ENCODE data around the gene LPP. TPM values are rescaled to one million over a fixed set of nuclear protein-coding genes. Genes with fewer than 3 reads are reported as not detected.
"Not testable (repeated sequence)": the region's sequence is repeated elsewhere in the genome, so short reads cannot be mapped to it uniquely, and the experiment has no call there.

The LPP gene
- total RNA-seq, 1 donor from 2014 or later: 54.9 TPM

- intact Hi-C loops (cut with micrococcal nuclease): no loop called here
These were observed 262.1 kb downstream of the LPP start for GRCh38 chr3:188416041-188416440.

- intact Hi-C loops (cut with micrococcal nuclease): no loop called here
These were observed 263.3 kb downstream of the LPP start for GRCh38 chr3:188417271-188417696.

- intact Hi-C loops (cut with micrococcal nuclease): no loop called here
These were observed 263.8 kb downstream of the LPP start for GRCh38 chr3:188417766-188418165.

GRCh38 chr3:188421151-188421821, 267.3 kb downstream of the LPP start:
- intact Hi-C loops (cut with micrococcal nuclease): no loop called here

- intact Hi-C loops (cut with micrococcal nuclease): no loop called here
These were observed 268.0 kb downstream of the LPP start for GRCh38 chr3:188421836-188422540.

- intact Hi-C loops (cut with micrococcal nuclease): not testable (repeated sequence)
These were observed 274.0 kb downstream of the LPP start for GRCh38 chr3:188427981-188428380.

- intact Hi-C loops (cut with micrococcal nuclease): no loop called here
These were observed 277.1 kb downstream of the LPP start for GRCh38 chr3:188431040-188431439.

GRCh38 chr3:188431553-188431952, 277.6 kb downstream of the LPP start:
- intact Hi-C loops (cut with micrococcal nuclease): no loop called here

GRCh38 chr3:188432802-188433520, 279.0 kb downstream of the LPP start:
- intact Hi-C loops (cut with micrococcal nuclease): no loop called here

- intact Hi-C loops (cut with micrococcal nuclease): no loop called here
These were observed 279.7 kb downstream of the LPP start for GRCh38 chr3:188433521-188434150.

- intact Hi-C loops (cut with micrococcal nuclease): no loop called here
These were observed 280.6 kb downstream of the LPP start for GRCh38 chr3:188434594-188434993.

GRCh38 chr3:188435266-188435665, 281.3 kb downstream of the LPP start:
- intact Hi-C loops (cut with micrococcal nuclease): loop anchor here (5.0 kb wide), 2 partner anchors 458 to 697 kb away; no protein-coding TSS in a partner anchor

GRCh38 chr3:188437926-188438325, 284.0 kb downstream of the LPP start:
- intact Hi-C loops (cut with micrococcal nuclease): loop anchor here (2.0 to 5.0 kb wide), 3 partner anchors 461 to 694 kb away; no protein-coding TSS in a partner anchor

GRCh38 chr3:188439080-188439479, 285.1 kb downstream of the LPP start:
- intact Hi-C loops (cut with micrococcal nuclease): loop anchor here (2.0 to 5.0 kb wide), 3 partner anchors 462 to 693 kb away; no protein-coding TSS in a partner anchor

- intact Hi-C loops (cut with micrococcal nuclease): no loop called here
These were observed 286.5 kb downstream of the LPP start for GRCh38 chr3:188440340-188440972.

GRCh38 chr3:188442430-188442829, 288.5 kb downstream of the LPP start:
- intact Hi-C loops (cut with micrococcal nuclease): no loop called here

- intact Hi-C loops (cut with micrococcal nuclease): not testable (repeated sequence)
These were observed 291.2 kb downstream of the LPP start for GRCh38 chr3:188445175-188445574.

- intact Hi-C loops (cut with micrococcal nuclease): no loop called here
These were observed 292.1 kb downstream of the LPP start for GRCh38 chr3:188446014-188446413.

- intact Hi-C loops (cut with micrococcal nuclease): no loop called here
These were observed 292.8 kb downstream of the LPP start for GRCh38 chr3:188446766-188447165.

- intact Hi-C loops (cut with micrococcal nuclease): no loop called here
These were observed 294.9 kb downstream of the LPP start for GRCh38 chr3:188448813-188449212.

- intact Hi-C loops (cut with micrococcal nuclease): no loop called here
These were observed 295.5 kb downstream of the LPP start for GRCh38 chr3:188449421-188449820.
